NCI-H1417 treated with DMSO at 0.1 percent for 48 hours (cell line): ENCODE results near the gene CDH8.
"Not testable (repeated sequence)": the region's sequence is repeated elsewhere in the genome, so short reads cannot be mapped to it uniquely, and the experiment has no call there.

Source experiments
- DNase-seq: peaks from one replicate; lab custom pipeline; 2025; lab: John Stamatoyannopoulos, UW

CDH8 gene

DNA sequence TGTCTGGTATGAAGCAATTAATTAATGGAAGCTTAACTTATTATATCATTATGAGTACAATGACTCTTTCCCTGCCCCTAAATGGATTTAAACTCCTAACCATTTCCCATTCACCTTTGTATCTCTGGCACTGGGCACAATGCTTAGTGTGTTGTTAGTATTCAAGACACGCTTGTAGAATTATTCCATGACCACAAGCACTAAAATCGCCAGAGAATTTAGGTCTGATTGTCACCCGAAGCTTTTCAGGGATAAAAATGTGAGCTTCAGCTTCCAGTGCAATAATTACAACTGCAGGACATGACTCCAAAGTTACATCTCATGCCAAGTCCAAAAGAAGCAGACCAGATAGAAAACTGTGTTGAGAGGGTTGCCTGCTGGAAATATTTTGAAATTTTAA lies 101.6 kb downstream of the CDH8 start:
- DNase-seq, result no peak

DNA sequence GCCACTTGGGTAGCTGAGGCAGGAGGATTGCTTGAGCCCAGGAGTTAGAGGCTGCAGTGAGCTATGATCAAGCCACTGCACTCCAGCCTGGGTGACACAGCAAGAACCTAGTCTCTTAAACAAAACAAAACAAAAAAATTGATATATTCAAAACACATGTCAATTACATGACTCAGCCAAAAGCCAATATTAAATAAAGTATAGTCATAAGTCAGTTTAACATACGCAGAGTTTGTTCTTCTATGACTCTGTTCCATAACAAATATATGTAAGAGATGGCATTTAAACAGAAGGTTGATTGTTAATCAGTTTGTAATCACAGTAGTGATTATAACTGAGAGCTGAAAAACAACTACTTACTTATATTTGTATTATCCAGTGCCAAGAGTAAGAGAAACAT lies 106.5 kb downstream of the CDH8 start:
- DNase-seq, result no peak

GRCh38 chr16:61926766-61927165 lies 109.5 kb downstream of the CDH8 start:
- DNase-seq, result peak; percentile 19

- no peak for DNase-seq
Measured at GRCh38 chr16:61923629-61924028, 112.6 kb downstream of the CDH8 start.

DNA sequence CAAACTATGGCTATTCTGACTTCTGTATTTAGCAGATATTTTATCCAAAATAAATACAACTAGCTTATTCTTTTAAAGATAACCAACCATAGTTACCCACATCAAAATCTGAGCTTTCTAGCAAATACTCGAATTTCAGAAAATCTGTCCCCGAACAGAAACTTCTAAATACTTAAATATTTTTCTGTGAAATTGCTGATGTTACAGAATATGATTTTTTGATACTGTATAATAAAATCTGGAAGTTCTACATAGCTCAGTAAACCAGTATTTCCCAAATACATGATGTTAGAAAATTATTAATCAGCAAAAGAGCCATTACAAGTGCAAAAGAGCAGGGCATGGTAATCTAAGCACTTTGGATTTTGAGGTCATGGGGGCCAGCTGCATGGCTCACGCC lies 114.9 kb downstream of the CDH8 start:
- no peak for DNase-seq

DNA sequence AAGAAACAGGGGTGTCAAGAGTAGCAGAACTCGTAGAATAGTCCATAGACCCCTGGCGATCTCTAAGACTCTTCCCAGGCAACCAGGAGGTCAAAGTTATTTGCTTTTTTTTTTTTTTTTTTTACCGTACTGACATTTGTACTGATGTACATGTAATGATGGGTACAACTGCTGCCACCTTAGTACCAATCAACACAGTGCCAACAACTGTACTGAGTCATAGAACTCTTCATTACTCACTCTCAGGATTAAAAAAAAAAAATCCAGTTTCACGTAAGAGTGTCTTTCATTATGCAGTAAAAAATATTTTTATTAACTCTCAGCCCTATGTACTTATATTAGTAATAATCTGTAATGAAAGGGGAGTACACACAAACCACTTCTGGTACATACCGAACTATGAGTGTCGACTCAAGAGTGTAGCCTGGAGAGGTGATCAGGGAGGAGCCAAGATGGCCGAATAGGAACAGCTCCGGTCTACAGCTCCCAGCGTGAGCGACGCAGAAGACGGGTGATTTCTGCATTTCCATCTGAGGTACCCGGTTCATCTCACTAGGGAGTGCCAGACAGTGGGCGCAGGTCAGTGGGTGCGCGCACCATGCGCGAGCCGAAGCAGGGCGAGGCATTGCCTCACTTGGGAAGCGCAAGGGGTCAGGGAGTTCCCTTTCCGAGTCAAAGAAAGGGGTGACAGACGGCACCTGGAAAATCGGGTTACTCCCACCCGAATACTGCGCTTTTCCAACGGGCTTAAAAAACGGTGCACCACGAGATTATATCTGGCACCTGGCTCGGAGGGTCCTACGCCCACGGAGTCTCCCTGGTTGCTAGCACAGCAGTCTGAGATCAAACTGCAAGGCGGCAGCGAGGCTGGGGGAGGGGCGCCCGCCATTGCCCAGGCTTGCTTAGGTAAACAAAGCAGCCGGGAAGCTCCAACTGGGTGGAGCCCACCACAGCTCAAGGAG lies 118.1 kb downstream of the CDH8 start:
- DNase-seq, result not testable (repeated sequence)

- no peak for DNase-seq
Measured at GRCh38 chr16:61915569-61915968, 120.7 kb downstream of the CDH8 start.

DNA sequence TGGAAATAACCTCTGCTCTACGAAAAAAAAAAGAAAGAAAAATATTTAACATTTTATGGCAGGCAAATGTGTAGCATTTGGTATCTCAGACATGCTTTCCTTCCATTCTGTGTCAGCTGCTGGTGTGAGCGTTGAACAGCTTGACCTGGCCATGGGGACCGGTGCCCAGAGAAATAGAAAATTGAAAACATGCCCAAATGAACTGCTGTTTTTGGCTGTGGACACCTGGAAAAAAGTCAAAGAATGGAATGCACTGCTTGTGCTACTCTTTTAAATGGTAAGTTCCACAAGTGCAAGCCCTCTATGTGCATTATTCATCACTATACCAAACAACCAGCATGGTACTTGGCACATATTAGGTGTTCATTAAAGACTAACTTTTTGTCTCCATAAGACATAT lies 127.2 kb downstream of the CDH8 start:
- no peak for DNase-seq

GRCh38 chr16:61908426-61908825 lies 127.8 kb downstream of the CDH8 start:
- DNase-seq, result no peak

DNA sequence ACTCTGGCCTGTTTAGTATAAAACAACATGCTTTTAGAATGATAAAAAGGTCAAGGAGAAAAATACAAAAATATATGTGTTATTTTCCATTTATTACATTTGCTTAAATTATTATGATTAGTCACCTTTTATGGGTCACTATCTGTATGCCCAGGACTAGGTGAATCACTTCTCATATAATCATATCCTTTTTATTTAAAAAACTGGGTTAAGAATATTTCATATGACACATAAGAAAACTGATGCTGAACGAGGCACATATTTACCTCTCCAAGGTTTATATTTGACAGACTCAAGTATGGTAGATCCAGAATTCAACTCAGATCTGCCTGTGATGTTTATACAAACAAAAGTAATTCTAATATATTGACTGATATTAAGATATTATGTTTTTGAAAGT lies 134.5 kb downstream of the CDH8 start:
- DNase-seq, result no peak

GRCh38 chr16:61900482-61900881 lies 135.8 kb downstream of the CDH8 start:
- DNase-seq, result no peak

DNA sequence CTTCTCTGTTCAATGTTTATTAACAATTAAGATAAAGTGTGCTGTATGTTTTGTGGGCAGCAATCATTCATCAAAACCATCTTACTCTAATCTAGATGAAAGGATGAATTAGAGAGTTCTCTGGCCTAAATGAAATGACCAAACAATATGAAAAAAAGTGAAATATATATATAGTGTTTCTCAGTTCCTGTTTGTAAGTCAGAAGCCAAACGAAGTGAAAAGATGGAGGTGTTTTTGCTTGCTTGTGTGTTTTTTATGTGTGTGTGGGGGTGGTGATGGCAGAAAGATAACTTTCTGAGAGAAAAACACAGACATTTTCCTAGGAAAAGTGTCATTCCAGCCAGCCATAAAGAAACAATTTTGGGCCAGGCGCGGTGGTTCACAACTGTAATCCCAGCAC lies 138.6 kb downstream of the CDH8 start:
- DNase-seq, result no peak

DNA sequence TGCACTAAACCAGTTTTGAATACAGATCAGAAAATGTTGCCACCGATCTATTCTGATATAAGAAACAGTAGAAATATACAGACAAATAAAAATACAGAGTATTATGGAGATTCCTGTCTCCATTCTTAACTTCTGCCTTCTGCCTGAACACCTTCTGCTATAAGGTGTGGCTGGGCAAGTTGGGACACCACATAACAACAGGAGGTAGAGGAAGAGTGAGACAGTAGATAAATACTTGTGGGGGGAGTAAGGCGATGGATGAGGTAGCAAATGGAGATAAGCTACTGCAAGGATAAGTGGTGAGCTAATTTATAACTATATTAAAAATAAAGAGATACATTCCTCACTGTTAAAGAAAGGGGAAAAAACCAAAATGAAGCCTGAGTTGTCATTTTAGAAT lies 143.7 kb downstream of the CDH8 start:
- DNase-seq, result no peak

DNA sequence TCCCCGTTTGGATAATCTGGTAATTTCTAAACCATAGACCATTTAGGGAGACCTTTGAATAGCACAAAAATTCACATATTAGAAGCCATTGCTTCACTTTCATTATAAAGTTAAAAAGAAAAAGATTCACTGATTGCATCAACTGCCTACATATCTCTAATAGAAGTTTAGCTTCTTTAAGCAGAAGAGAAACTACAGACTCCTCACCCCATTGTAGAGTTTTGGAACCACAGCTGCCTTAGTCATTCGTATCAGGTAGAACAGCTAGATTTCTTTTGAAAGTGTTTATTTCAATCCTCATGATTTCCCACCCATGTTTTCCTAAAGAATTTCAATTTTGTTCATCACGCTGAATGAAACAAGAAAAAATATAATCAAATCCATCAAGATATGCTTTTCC lies 144.8 kb downstream of the CDH8 start:
- DNase-seq, result no peak

DNA sequence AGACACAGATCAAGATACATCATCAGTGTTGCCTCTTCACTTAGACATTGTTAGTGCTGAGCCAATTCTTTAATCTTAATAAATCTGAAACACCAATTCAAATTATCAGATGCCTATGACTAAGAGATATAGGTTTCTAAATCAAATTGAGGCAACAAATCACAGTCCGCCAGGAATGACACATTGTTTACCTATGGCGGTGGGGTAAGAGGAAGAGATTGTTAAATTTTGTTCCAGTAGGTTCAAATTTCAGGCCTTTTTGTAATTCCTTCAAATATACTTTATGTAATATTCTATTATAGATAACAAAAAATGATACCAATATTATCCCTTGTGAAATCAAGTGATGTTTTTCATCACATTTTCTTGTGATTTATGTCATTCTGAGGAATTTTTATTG lies 145.9 kb downstream of the CDH8 start:
- no peak for DNase-seq

- DNase-seq, result no peak
Measured at GRCh38 chr16:61887903-61888302, 148.3 kb downstream of the CDH8 start.

- no peak for DNase-seq
Measured at GRCh38 chr16:61885343-61885742, 150.9 kb downstream of the CDH8 start.

GRCh38 chr16:61879306-61879705 lies 156.9 kb downstream of the CDH8 start:
- no peak for DNase-seq

GRCh38 chr16:61877436-61877835 lies 158.8 kb downstream of the CDH8 start:
- no peak for DNase-seq

- no peak for DNase-seq
Measured at GRCh38 chr16:61872778-61873119, 163.5 kb downstream of the CDH8 start.

DNA sequence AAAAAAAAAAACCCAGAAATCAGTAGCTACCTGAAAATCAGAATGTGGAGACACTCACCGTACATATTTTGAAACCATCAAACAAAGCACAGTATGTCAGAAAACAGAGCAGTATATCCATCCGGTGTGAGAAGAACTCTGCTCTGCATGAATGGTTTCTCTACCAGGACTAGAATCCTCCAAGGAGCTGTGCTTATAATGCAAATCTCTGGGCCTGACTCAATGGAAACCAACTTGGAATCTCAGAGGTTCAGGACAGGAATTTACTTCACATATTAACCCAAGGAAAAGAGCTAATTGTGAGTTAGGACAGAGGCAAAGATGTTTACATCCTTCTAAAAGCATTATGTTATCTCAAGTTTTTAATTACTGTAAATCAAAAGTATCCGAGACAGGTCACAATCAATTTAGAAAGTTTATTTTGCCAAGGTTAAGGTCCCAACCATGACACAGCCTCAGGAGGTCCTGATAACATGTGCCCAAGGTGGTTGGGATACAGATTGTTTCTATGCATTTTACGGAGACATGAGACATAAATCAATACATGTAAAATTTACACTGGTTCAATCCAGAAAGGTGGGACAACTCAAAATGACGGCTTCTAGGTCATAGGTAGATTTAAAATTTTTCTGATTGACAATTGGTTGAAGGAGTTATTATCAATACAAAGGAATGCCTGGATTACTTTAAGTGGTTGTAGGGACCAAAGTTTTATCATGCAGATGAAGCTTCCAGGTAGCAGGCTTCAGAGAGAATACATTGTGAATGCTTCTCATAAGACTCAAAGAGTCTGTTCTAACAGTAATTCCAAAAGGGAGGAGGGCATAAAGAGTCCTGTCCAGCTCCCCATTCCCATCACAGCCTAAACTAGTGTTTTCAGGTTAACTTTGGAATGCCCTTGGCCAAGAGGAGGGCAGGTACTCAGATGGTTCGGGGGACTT lies 164.1 kb downstream of the CDH8 start:
- no peak for DNase-seq

DNA sequence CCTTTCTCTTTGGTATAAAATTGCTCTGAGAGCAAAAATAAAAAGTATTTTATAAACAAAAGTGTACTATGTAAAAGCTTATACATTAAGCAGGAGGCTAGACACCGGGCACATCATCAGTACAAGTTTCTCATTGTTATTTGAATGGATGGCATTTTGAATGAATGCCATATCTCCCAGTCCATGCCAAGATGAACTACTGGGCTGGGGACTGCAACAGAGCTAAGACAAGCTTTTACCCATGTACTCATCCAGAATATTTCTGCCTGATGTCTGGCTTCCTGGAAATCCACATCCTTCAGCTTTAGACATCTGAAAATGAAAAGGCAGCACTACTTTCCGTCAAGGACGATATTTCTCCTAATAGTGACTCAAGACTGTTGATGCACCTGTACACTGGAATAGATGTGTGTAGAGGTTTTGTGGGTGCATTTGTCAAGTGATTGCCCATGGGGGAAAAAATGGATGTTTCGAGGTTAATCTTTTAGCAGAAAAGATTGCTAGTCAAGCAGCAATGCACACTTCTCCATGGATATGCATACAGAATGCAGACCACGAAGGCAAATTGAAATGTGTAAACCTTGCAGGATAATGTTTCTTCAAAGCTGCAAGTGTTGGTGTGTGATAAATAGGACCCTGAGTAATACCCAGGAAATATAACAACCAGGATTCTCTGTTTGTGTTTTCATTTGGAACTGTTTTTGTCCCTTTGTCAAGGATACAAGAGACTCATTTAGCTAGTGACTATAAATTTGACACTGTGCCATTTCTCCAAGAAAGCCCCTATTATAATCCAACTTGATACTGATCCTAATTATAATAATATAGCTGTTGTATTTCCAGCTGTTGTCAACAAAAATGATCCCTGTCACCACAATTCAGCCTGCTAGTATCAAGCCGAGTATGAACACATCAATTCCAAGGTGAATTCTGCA lies 173.8 kb downstream of the CDH8 start:
- DNase-seq, result no peak
